GM12865 (cell line): ENCODE data around the gene C16orf86.

Experiments used
- DNase-seq: peaks from one replicate; pipeline ENCODE4 v3.0.0; 2010; ENCODE audit warnings: low read depth
- H3K4me3 ChIP-seq: 2 replicates; pipeline ENCODE4 v1.5.1; 2011; ENCODE audit warnings: mild to moderate bottlenecking, low read depth, low read length, control low read depth
- CTCF ChIP-seq: IDR thresholded peaks from 2 replicates; pipeline ENCODE4 v1.5.1; 2011; ENCODE audit warnings: low read length, control low read depth, low read depth, inconsistent platforms; ENCODE audit not compliant: insufficient read depth; ENCODE audit errors: missing control alignments

Gene C16orf86

GRCh38 chr16:67648764-67649407 is 17.7 kb upstream of the C16orf86 start:
- no peak for DNase-seq
- H3K4me3 ChIP-seq: no peak overlapping the region
- TF ChIP-seq CTCF: no peak

- no peak for DNase-seq
- TF ChIP-seq CTCF: no peak
- H3K4me3 ChIP-seq: no peak overlapping the region
Observed at GRCh38 chr16:67649494-67649931, 17.1 kb upstream of the C16orf86 start.

- H3K4me3 ChIP-seq: no peak overlapping the region
- no peak for DNase-seq
- no peak for TF ChIP-seq CTCF
Observed at GRCh38 chr16:67650023-67650422, 16.6 kb upstream of the C16orf86 start.

GRCh38 chr16:67651039-67651438 is 15.6 kb upstream of the C16orf86 start:
- no peak overlapping the region for H3K4me3 ChIP-seq
- DNase-seq: no peak
- TF ChIP-seq CTCF: no peak

GRCh38 chr16:67651847-67652246 is 14.8 kb upstream of the C16orf86 start:
- H3K4me3 ChIP-seq: no peak overlapping the region
- DNase-seq: no peak
- TF ChIP-seq CTCF: no peak

GRCh38 chr16:67652578-67653127 is 14.0 kb upstream of the C16orf86 start:
- DNase-seq: no peak
- no peak overlapping the region for H3K4me3 ChIP-seq
- no peak for TF ChIP-seq CTCF
